H1 (cell line): ENCODE measurements around the gene SLC38A10. TPM values are rescaled to one million over a fixed set of nuclear protein-coding genes. Genes with fewer than 3 reads are reported as not detected.

Experiments
- CTCF ChIA-PET: fragments of 300-600 bp; sonication (Branson Sonifier 250); formaldehyde crosslinking; loops from one replicate; lab custom pipeline; 2021; ENCODE audit not compliant: partially characterized antibody; lab: Charles Lee
- POLR2A ChIA-PET: fragments of 300-600 bp; sonication (Branson Sonifier 250); formaldehyde crosslinking; loops from one replicate; lab custom pipeline; 2021; ENCODE audit warnings: inconsistent platforms; ENCODE audit not compliant: partially characterized antibody; lab: Charles Lee
- DNase-seq, 2 experiments: peaks; one replicate each; pipeline versions ENCODE4 v3.0.0 to v3.0.0-alpha.2; 2010 to 2022; ENCODE audit warnings: low spot score in 2 of 2, low read depth in 1 of 2, mixed read lengths in 1 of 2
- FAIRE-seq: peaks from 2 replicates; lab custom pipeline; 2011; peaks lifted over from hg19 to GRCh38; lab: Jason Lieb, UNC
- H2AFZ ChIP-seq: 2 replicates; pipeline ENCODE4 v1.8.1; 2012; ENCODE audit warnings: low read length, inconsistent platforms
- H2AK5ac ChIP-seq: 2 replicates; pipeline ENCODE4 v1.6.1; 2013; ENCODE audit warnings: low read depth, low read length
- H2BK120ac ChIP-seq: replicated peaks from 2 replicates; pipeline ENCODE3; 2013; ENCODE audit warnings: low read depth, low read length, inconsistent platforms
- H2BK12ac ChIP-seq: 2 replicates; pipeline ENCODE4 v1.6.1; 2013; ENCODE audit warnings: low read depth, low read length
- H2BK15ac ChIP-seq: 2 replicates; pipeline ENCODE4 v1.6.1; 2013; ENCODE audit warnings: low read length
- H2BK20ac ChIP-seq: 2 replicates; pipeline ENCODE4 v1.6.1; 2013; ENCODE audit warnings: low read length
- H2BK5ac ChIP-seq: 2 replicates; pipeline ENCODE4 v1.6.1; 2013; ENCODE audit warnings: low read depth, low read length
- H3K14ac ChIP-seq: 2 replicates; pipeline ENCODE4 v1.6.1; 2013; ENCODE audit warnings: inconsistent platforms; ENCODE audit not compliant: insufficient read length
- H3K18ac ChIP-seq: 2 replicates; pipeline ENCODE4 v1.6.1; 2013; ENCODE audit warnings: low read length; ENCODE audit errors: extremely low read depth
- H3K23ac ChIP-seq: 2 replicates; pipeline ENCODE4 v1.6.1; 2013; ENCODE audit warnings: inconsistent platforms; ENCODE audit not compliant: insufficient read length
- H3K23me2 ChIP-seq: 2 replicates; pipeline ENCODE4 v1.6.1; 2013; ENCODE audit warnings: low read depth, low read length
- H3K27ac ChIP-seq: 2 replicates; pipeline ENCODE4 v1.6.1; 2011; ENCODE audit warnings: low read depth, low read length, inconsistent platforms
- H3K27me3 ChIP-seq, 4 experiments: replicated peaks in 1 of 4; 1 replicate in 1 of 4; 2 replicates in 3 of 4; pipeline versions ENCODE4 v1.6.1 to v1.8.1; 2011 to 2013; ENCODE audit warnings: low read length in 3 of 4, mild to moderate bottlenecking in 3 of 4, inconsistent platforms in 2 of 4, mixed read lengths in 2 of 4, moderate library complexity in 1 of 4; ENCODE audit not compliant: control insufficient read depth in 3 of 4, insufficient read depth in 3 of 4; ENCODE audit errors: extremely low read depth in 1 of 4
- H3K36me3 ChIP-seq, 4 experiments: 2 replicates each; pipeline versions ENCODE4 v1.6.1 to v1.8.1; 2011 to 2013; ENCODE audit warnings: mild to moderate bottlenecking in 4 of 4, low read length in 3 of 4, moderate library complexity in 2 of 4, control low read depth in 1 of 4, inconsistent platforms in 1 of 4; ENCODE audit not compliant: insufficient read depth in 4 of 4, control insufficient read depth in 2 of 4
- H3K4ac ChIP-seq: replicated peaks from 2 replicates; pipeline ENCODE3; 2013; ENCODE audit warnings: low read length, low read depth, mixed read lengths, inconsistent platforms; ENCODE audit not compliant: insufficient read length
- H3K4me1 ChIP-seq, 4 experiments: replicated peaks in 1 of 4; 1 replicate in 1 of 4; 2 replicates in 3 of 4; pipeline versions ENCODE4 v1.6.1 to v1.8.1; 2011 to 2013; ENCODE audit warnings: low read length in 3 of 4, inconsistent platforms in 2 of 4, mixed read lengths in 1 of 4; ENCODE audit not compliant: insufficient read depth in 4 of 4, control insufficient read depth in 3 of 4
- H3K4me2 ChIP-seq, 2 experiments: 2 replicates each; pipeline versions ENCODE4 v1.6.1 to v1.8.1; 2011 to 2013; ENCODE audit warnings: low read depth in 2 of 2, low read length in 2 of 2, control low read depth in 1 of 2, inconsistent platforms in 1 of 2, mild to moderate bottlenecking in 1 of 2; ENCODE audit not compliant: insufficient read depth in 1 of 2
- H3K4me3 ChIP-seq, 4 experiments: fragments of 200-600, 300-600 bp in 1 of 4; sonication (generic), shearing (Covaris generic), sonication (Bioruptor Twin) in 1 of 4; 2 replicates each; pipeline versions ENCODE4 v1.5.1 to v1.8.1; 2011 to 2016; ENCODE audit warnings: low read length in 4 of 4, low read depth in 3 of 4, control low read depth in 2 of 4, inconsistent platforms in 2 of 4, mild to moderate bottlenecking in 2 of 4, mixed read lengths in 1 of 4, moderate library complexity in 1 of 4; ENCODE audit not compliant: insufficient read depth in 2 of 4; ENCODE audit errors: extremely low read depth in 1 of 4
- H3K56ac ChIP-seq: replicated peaks from 2 replicates; pipeline ENCODE3; 2013; ENCODE audit warnings: low read depth, mild to moderate bottlenecking, mixed read lengths, low read length, inconsistent platforms; ENCODE audit not compliant: insufficient read length
- H3K79me1 ChIP-seq: 2 replicates; pipeline ENCODE4 v1.6.1; 2013; ENCODE audit warnings: low read depth, low read length, control low read depth
- H3K79me2 ChIP-seq, 2 experiments: 2 replicates each; pipeline versions ENCODE4 v1.6.1 to v1.8.1; 2012 to 2013; ENCODE audit warnings: low read length in 2 of 2, mild to moderate bottlenecking in 2 of 2, inconsistent platforms in 1 of 2; ENCODE audit not compliant: insufficient read depth in 2 of 2, control insufficient read depth in 1 of 2
- H3K9ac ChIP-seq, 4 experiments: replicated peaks in 1 of 4; 1 replicate in 1 of 4; 2 replicates in 3 of 4; pipeline versions ENCODE4 v1.6.1 to v1.8.1; 2011 to 2013; ENCODE audit warnings: low read depth in 3 of 4, low read length in 3 of 4, control low read depth in 2 of 4, mild to moderate bottlenecking in 2 of 4, moderate library complexity in 2 of 4, inconsistent platforms in 1 of 4; ENCODE audit errors: extremely low read depth in 1 of 4
- H3K9me3 ChIP-seq, 2 experiments: 2 replicates each; pipeline versions ENCODE4 v1.6.1 to v1.8.1; 2012 to 2013; ENCODE audit warnings: mild to moderate bottlenecking in 2 of 2, moderate library complexity in 2 of 2, control low read depth in 1 of 2, inconsistent platforms in 1 of 2, low read depth in 1 of 2, low read length in 1 of 2, mixed read lengths in 1 of 2; ENCODE audit not compliant: insufficient read depth in 2 of 2
- H4K20me1 ChIP-seq, 2 experiments: replicated peaks in 1 of 2; 2 replicates each; pipeline versions ENCODE3 to v1.8.1; 2011 to 2013; ENCODE audit warnings: inconsistent platforms in 2 of 2, low read length in 2 of 2, mild to moderate bottlenecking in 1 of 2; ENCODE audit not compliant: insufficient read depth in 2 of 2, control insufficient read depth in 1 of 2
- H4K5ac ChIP-seq: 2 replicates; pipeline ENCODE4 v1.6.1; 2013; ENCODE audit warnings: low read length, low read depth, mixed read lengths, inconsistent platforms; ENCODE audit not compliant: insufficient read length
- H4K8ac ChIP-seq: 2 replicates; pipeline ENCODE4 v1.8.0; 2013; ENCODE audit warnings: mild to moderate bottlenecking, moderate library complexity, low read length, inconsistent platforms; ENCODE audit not compliant: insufficient read depth; ENCODE audit errors: extremely low read depth
- H4K91ac ChIP-seq: replicated peaks from 2 replicates; pipeline ENCODE3; 2013; ENCODE audit warnings: low read length, mixed read lengths, inconsistent platforms; ENCODE audit not compliant: insufficient read length
- EP300 ChIP-seq, 2 experiments: IDR thresholded peaks; 1 replicate in 1 of 2; 2 replicates in 1 of 2; pipeline ENCODE4 v1.6.1; 2011 to 2012; ENCODE audit warnings: low read depth in 2 of 2, low read length in 2 of 2, mild to moderate bottlenecking in 2 of 2, borderline replicate concordance in 1 of 2, inconsistent platforms in 1 of 2, moderate library complexity in 1 of 2
- WGBS, 2 experiments: shearing (Covaris generic) in 1 of 2; methylation state at CpG; one replicate each; pipeline versions ENCODE4 v1.1.6 to v1.1.7; 2013 to 2015; ENCODE audit warnings: low lambda C conversion rate in 2 of 2, mixed read lengths in 2 of 2, inconsistent platforms in 1 of 2, low coverage in 1 of 2, missing lambda C conversion rate in 1 of 2; ENCODE audit not compliant: insufficient replicate concordance in 2 of 2, insufficient coverage in 1 of 2, insufficient read length in 1 of 2; ENCODE audit errors: extremely low coverage in 1 of 2, missing lambda C conversion rate in 1 of 2; 5-methylcytosine and 5-hydroxymethylcytosine counted together
- polyA plus RNA-seq, 7 experiments: library from polyadenylated mRNA; depleted of rRNA in 3 of 7; stranded (reverse) in 5 of 7; unstranded in 2 of 7; fragments of >200 nt in 5 of 7; fragments of 200-250 nt in 2 of 7; gene quantifications; 1 replicate in 5 of 7; 2 replicates in 1 of 7; 4 replicates in 1 of 7; pipeline versions ENCODE4 v1.2.1 to v1.2.3, GENCODE V29; 2011 to 2013; ENCODE audit warnings: missing spikeins in 2 of 7, mixed read lengths in 2 of 7
- total RNA-seq: library from RNA; stranded (reverse); fragmentation: NEBNext Ultra II Directional; extraction: Animal tissue kit (Norgen Biotek cat#: 25700); gene quantifications from 2 replicates; pipeline ENCODE4 v1.2.1, GENCODE V29; 2021

Gene SLC38A10
- total and polyA plus RNA-seq, 2 of the 8 experiments (the other 6 are each of a cell fraction or from before 2014, with no cell fraction given): 26.4 to 41.0 TPM

DNA sequence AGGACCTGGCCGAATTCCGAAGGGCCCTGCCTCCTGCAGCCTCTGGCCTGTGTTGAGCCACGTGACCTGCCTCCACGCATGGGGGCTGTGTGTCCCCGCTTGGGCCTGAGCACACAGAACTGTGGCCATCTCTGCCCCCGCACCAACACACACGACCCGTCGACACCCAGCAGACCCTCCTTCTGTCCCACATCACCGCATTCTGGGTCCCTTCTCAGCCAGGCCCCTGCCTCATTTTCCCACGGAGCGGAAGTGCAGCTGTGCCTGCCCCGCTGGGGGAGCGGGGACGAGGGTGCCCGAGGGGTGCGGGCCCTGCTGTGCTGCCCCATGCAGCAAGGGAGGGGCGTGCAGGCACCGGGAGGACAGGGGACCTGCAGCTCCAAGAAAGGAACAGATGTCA, 37.6 kb downstream of the SLC38A10 start:
- TF ChIP-seq EP300 (IDR thresholded peaks at IDR 0.05; ENCODE audit: borderline replicate concordance in 1 of 2, low read depth in 2 of 2, low read length in 2 of 2): no peak
- Histone ChIP-seq H3K9me3 (no peaks in the 10 kb centered on the region), H3K23me2 (peaks cover 6% of the 10 kb centered on the region; the same call in 1 of the 2 replicates), H3K79me1 (no peaks in the 10 kb centered on the region), H2BK5ac (no peak overlapping the region), H3K4me2 (no peak overlapping the region), H2AFZ (no peak overlapping the region), H2BK15ac (no peak overlapping the region), H4K91ac (no peak overlapping the region), H2AK5ac (no peak overlapping the region), H2BK12ac (no peak overlapping the region), H3K36me3 (peaks cover 0 to 7% (median 4%) of the 10 kb centered on the region in 4 experiments; a peak in 3 of 8 replicates), H3K18ac (no peak overlapping the region), H3K56ac (no peak overlapping the region), H3K23ac (no peak overlapping the region), H4K8ac (no peak overlapping the region), H4K20me1 (peaks cover 0 to 14% of the 10 kb centered on the region in 2 experiments), H2BK20ac (no peak overlapping the region), H4K5ac (no peak overlapping the region), H3K79me2 (no peaks in the 10 kb centered on the region), H3K4me3 (no peak overlapping the region), H2BK120ac (no peak overlapping the region), H3K4ac (no peak overlapping the region), H3K4me1 (peaks cover 0 to 3% (median under 1%) of the 10 kb centered on the region in 4 experiments; a peak in 3 of 7 replicates), H3K27me3 (no peaks in the 10 kb centered on the region), H3K27ac (no peak overlapping the region), H3K14ac (no peak overlapping the region), H3K9ac (no peak overlapping the region)
- 93% methylated on average over 18 of the region's 19 CpGs; no CpG with 5 or more reads in 1 of the 2 experiments for WGBS, 2 experiments
- FAIRE-seq: no peak
- POLR2A ChIA-PET: interaction anchor here (0.8 to 2.6 kb wide), 4 partner anchors 34 to 295 kb away, joined by 3 to 7 read pairs (median 4); partner anchors contain the start of genes FAAP100 and SLC38A10
- CTCF ChIA-PET: interaction anchor here (0.8 to 7.0 kb wide), 15 partner anchors 11 to 344 kb away, joined by 3 to 50 read pairs (median 4); no protein-coding TSS in a partner anchor
- DNase-seq: no peak
